ENCODE data around the gene UAP1L1.
A peak's percentile ranks its signal among the peaks of the same experiment; 100 is the strongest.

The UAP1L1 gene

GRCh38 chr9:137074657-137075274, 2.6 kb upstream of the UAP1L1 start:
- DNase-seq (ENCODE audit: low read depth, low spot score), result peak; percentile 30

- DNase-seq (ENCODE audit: low read depth, low spot score), result peak; percentile 75
Observed at GRCh38 chr9:137075275-137075775, 2.0 kb upstream of the UAP1L1 start.

GRCh38 chr9:137076636-137077009, 694 bp upstream of the UAP1L1 start:
- no peak for DNase-seq (ENCODE audit: low read depth, low spot score)

- DNase-seq (ENCODE audit: low read depth, low spot score), result no peak
Observed at GRCh38 chr9:137077758-137078693, 709 bp downstream of the UAP1L1 start.

- peak; percentile 81 for DNase-seq (ENCODE audit: low read depth, low spot score)
Observed at GRCh38 chr9:137078701-137079400, 1.5 kb downstream of the UAP1L1 start.

- no peak for DNase-seq (ENCODE audit: low read depth, low spot score)
Observed at GRCh38 chr9:137079401-137079787, 2.1 kb downstream of the UAP1L1 start.

GRCh38 chr9:137080260-137081122, 3.2 kb downstream of the UAP1L1 start:
- DNase-seq (ENCODE audit: low read depth, low spot score), result no peak

GRCh38 chr9:137082222-137082924, 5.1 kb downstream of the UAP1L1 start:
- no peak for DNase-seq (ENCODE audit: low read depth, low spot score)

GRCh38 chr9:137082925-137083290, 5.6 kb downstream of the UAP1L1 start:
- DNase-seq (ENCODE audit: low read depth, low spot score), result no peak

GRCh38 chr9:137083394-137084004, 6.2 kb downstream of the UAP1L1 start:
- peak; percentile 76 for DNase-seq (ENCODE audit: low read depth, low spot score)

GRCh38 chr9:137084526-137084925, 7.2 kb downstream of the UAP1L1 start:
- DNase-seq (ENCODE audit: low read depth, low spot score), result no peak

GRCh38 chr9:137085920-137086530, 8.7 kb downstream of the UAP1L1 start:
- DNase-seq (ENCODE audit: low read depth, low spot score), result peak; percentile 63

GRCh38 chr9:137086531-137087408, 9.5 kb downstream of the UAP1L1 start, which contains the start of gene MAN1B1:
TSS of gene MAN1B1 (plus strand) at chr9:137086985. CDS start at chr9:137087000, 15 bp downstream.
- peak; percentile 100 for DNase-seq (ENCODE audit: low read depth, low spot score)

GRCh38 chr9:137087409-137087925, 10.2 kb downstream of the UAP1L1 start:
- DNase-seq (ENCODE audit: low read depth, low spot score), result no peak

GRCh38 chr9:137088121-137088520, 10.8 kb downstream of the UAP1L1 start:
- no peak for DNase-seq (ENCODE audit: low read depth, low spot score)

GRCh38 chr9:137089232-137089947, 12.1 kb downstream of the UAP1L1 start:
- DNase-seq (ENCODE audit: low read depth, low spot score), result no peak

- DNase-seq (ENCODE audit: low read depth, low spot score), result no peak
Observed at GRCh38 chr9:137095664-137096517, 18.6 kb downstream of the UAP1L1 start.

Data from ELF-1 (cell line).